ENCODE results near the gene TPTE.
"Not testable (repeated sequence)": the region's sequence is repeated elsewhere in the genome, so short reads cannot be mapped to it uniquely, and the experiment has no call there.

TPTE gene

GRCh38 chr21:10616535-10616934 lies 95.2 kb downstream of the TPTE start:
- DNase-seq (ENCODE audit: low read depth, low spot score) = no peak

- DNase-seq (ENCODE audit: low read depth, low spot score) = not testable (repeated sequence)
These were observed 95.9 kb downstream of the TPTE start for GRCh38 chr21:10617133-10617752.

GRCh38 chr21:10627316-10627863 lies 106.0 kb downstream of the TPTE start:
- DNase-seq (ENCODE audit: low read depth, low spot score) = no peak

GRCh38 chr21:10629239-10629638 lies 107.9 kb downstream of the TPTE start:
- not testable (repeated sequence) for DNase-seq (ENCODE audit: low read depth, low spot score)

GRCh38 chr21:10630829-10631228 lies 109.4 kb downstream of the TPTE start:
- DNase-seq (ENCODE audit: low read depth, low spot score) = not testable (repeated sequence)

GRCh38 chr21:10631316-10631715 lies 109.9 kb downstream of the TPTE start:
- not testable (repeated sequence) for DNase-seq (ENCODE audit: low read depth, low spot score)

GRCh38 chr21:10638144-10638543 lies 116.8 kb downstream of the TPTE start:
- not testable (repeated sequence) for DNase-seq (ENCODE audit: low read depth, low spot score)

- DNase-seq (ENCODE audit: low read depth, low spot score) = no peak
These were observed 117.7 kb downstream of the TPTE start for GRCh38 chr21:10639123-10639522.

GRCh38 chr21:10639746-10640145 lies 118.4 kb downstream of the TPTE start:
- DNase-seq (ENCODE audit: low read depth, low spot score) = not testable (repeated sequence)

- DNase-seq (ENCODE audit: low read depth, low spot score) = no peak
These were observed 119.1 kb downstream of the TPTE start for GRCh38 chr21:10640446-10640845.

GRCh38 chr21:10641107-10641506 lies 119.7 kb downstream of the TPTE start:
- no peak for DNase-seq (ENCODE audit: low read depth, low spot score)

- DNase-seq (ENCODE audit: low read depth, low spot score) = not testable (repeated sequence)
These were observed 124.3 kb downstream of the TPTE start for GRCh38 chr21:10645667-10646066.

- not testable (repeated sequence) for DNase-seq (ENCODE audit: low read depth, low spot score)
These were observed 128.2 kb downstream of the TPTE start for GRCh38 chr21:10649350-10650149.

GRCh38 chr21:10650297-10650696 lies 128.9 kb downstream of the TPTE start:
- not testable (repeated sequence) for DNase-seq (ENCODE audit: low read depth, low spot score)
